K562 (cell line): ENCODE measurements around the gene SERPINE1. TPM values are rescaled to one million over a fixed set of nuclear protein-coding genes. Genes with fewer than 3 reads are reported as not detected.

Experiments used
- ARID1B ChIP-seq: fragments of 450-650 bp; IDR thresholded peaks from 2 replicates; pipeline ENCODE4 v1.6.1; 2016; ENCODE audit warnings: antibody characterized with exemption, mild to moderate bottlenecking, inconsistent platforms
- ARNT ChIP-seq, 2 experiments: fragments of 450-650 bp; IDR thresholded peaks; 2 replicates each; pipeline ENCODE4 v1.6.1; 2016; ENCODE audit warnings: mild to moderate bottlenecking in 1 of 2
- CTCF ChIP-seq, 3 experiments: IDR thresholded peaks in 2 of 3; conservative IDR thresholded peaks in 1 of 3; 2 replicates each; pipeline ENCODE4 v1.5.1; 2011 to 2012; ENCODE audit warnings: low read length in 3 of 3, mild to moderate bottlenecking in 3 of 3, control low read depth in 2 of 3, improper control_type of control experiment in 1 of 3, inconsistent platforms in 1 of 3, low read depth in 1 of 3, mixed read lengths in 1 of 3, moderate library complexity in 1 of 3; ENCODE audit not compliant: insufficient read depth in 2 of 3
- ESRRA ChIP-seq: fragments of 450-650 bp; IDR thresholded peaks from 2 replicates; pipeline ENCODE4 v1.6.1; 2014; ENCODE audit warnings: low read depth, mild to moderate bottlenecking, moderate library complexity, borderline replicate concordance
- ESRRB ChIP-seq: fragments of 250-450 bp; sonication (Bioruptor Pico); IDR thresholded peaks from 2 replicates; pipeline ENCODE4 v1.5.0; 2020; ENCODE audit warnings: mild to moderate bottlenecking, moderate library complexity, borderline replicate concordance
- HDAC2 ChIP-seq: fragments of 450-650 bp; IDR thresholded peaks from 2 replicates; pipeline ENCODE4 v1.6.1; 2016; ENCODE audit warnings: mild to moderate bottlenecking
- HNRNPUL1 ChIP-seq: fragments of 200-400 bp; formaldehyde crosslinking; IDR thresholded peaks from 2 replicates; pipeline ENCODE4 v1.6.1; 2017; ENCODE audit warnings: low read length
- POLR2H ChIP-seq: IDR thresholded peaks from 2 replicates; pipeline ENCODE4 v1.6.1; 2016; ENCODE audit warnings: missing genetic modification characterization, low read depth, mild to moderate bottlenecking, control low read depth, missing compliant biosample characterization, moderate library complexity
- SAFB ChIP-seq: fragments of 200-400 bp; formaldehyde crosslinking; IDR thresholded peaks from 2 replicates; pipeline ENCODE4 v1.6.1; 2017; ENCODE audit warnings: low read depth, low read length, borderline replicate concordance
- SIRT6 ChIP-seq: IDR thresholded peaks from one replicate; pipeline ENCODE4 v1.6.1; 2012; ENCODE audit warnings: low read depth, mild to moderate bottlenecking, control low read depth, inconsistent platforms, low read length, moderate library complexity
- TAF1 ChIP-seq: IDR thresholded peaks from 2 replicates; pipeline ENCODE4 v1.6.1; 2011; ENCODE audit warnings: mild to moderate bottlenecking, low read length, moderate library complexity; ENCODE audit not compliant: insufficient read depth, control insufficient read depth, severe bottlenecking; ENCODE audit errors: extremely low read depth
- TAL1 ChIP-seq: fragments of 450-650 bp; IDR thresholded peaks from 2 replicates; pipeline ENCODE4 v1.6.1; 2016; ENCODE audit warnings: mild to moderate bottlenecking
- THRAP3 ChIP-seq: fragments of 450-650 bp; IDR thresholded peaks from 2 replicates; pipeline ENCODE4 v1.6.1; 2016; ENCODE audit warnings: mild to moderate bottlenecking, inconsistent platforms, borderline replicate concordance
- ZNF133 ChIP-seq: fragments of 250-450 bp; sonication (Bioruptor Pico); IDR thresholded peaks from 2 replicates; pipeline ENCODE4 v1.4.0; 2020; ENCODE audit warnings: mild to moderate bottlenecking
- ZNF23 ChIP-seq: fragments of 250-450 bp; sonication (Bioruptor Pico); IDR thresholded peaks from 2 replicates; pipeline ENCODE4 v1.4.0; 2020; ENCODE audit warnings: mild to moderate bottlenecking
- ZNF263 ChIP-seq: sonication (generic); formaldehyde crosslinking; IDR thresholded peaks from 2 replicates; pipeline ENCODE4 v1.8.0; 2022; ENCODE audit warnings: mild to moderate bottlenecking, missing genetic modification reagents, borderline replicate concordance
- ZNF311 ChIP-seq: fragments of 250-450 bp; sonication (Bioruptor Pico); IDR thresholded peaks from 2 replicates; pipeline ENCODE4 v1.4.0; 2020; ENCODE audit warnings: mild to moderate bottlenecking, moderate library complexity
- ZNF592 ChIP-seq: fragments of 450-650 bp; IDR thresholded peaks from 2 replicates; pipeline ENCODE4 v1.6.1; 2017; ENCODE audit warnings: antibody characterized with exemption, mild to moderate bottlenecking
- ZNF76 ChIP-seq: fragments of 250-450 bp; sonication (Bioruptor Pico); IDR thresholded peaks from 2 replicates; pipeline ENCODE4 v1.4.0; 2020; ENCODE audit warnings: mild to moderate bottlenecking, moderate library complexity, borderline replicate concordance
- ZNF778 ChIP-seq: fragments of 450-650 bp; formaldehyde crosslinking; IDR thresholded peaks from 2 replicates; pipeline ENCODE4 v1.4.0; 2020; ENCODE audit warnings: mild to moderate bottlenecking, moderate library complexity
- ZNF780A ChIP-seq: fragments of 250-450 bp; sonication (Bioruptor Pico); IDR thresholded peaks from 2 replicates; pipeline ENCODE4 v1.5.0; 2021; ENCODE audit warnings: mild to moderate bottlenecking
- polyA plus RNA-seq, 8 experiments: library from polyadenylated mRNA; depleted of rRNA in 4 of 8; stranded (reverse) in 5 of 8; unstranded in 3 of 8; fragments of >200 nt; fragmentation: Nextera tagmentation in 2 of 8; fragmentation: Illumina TruSeq in 1 of 8; extraction: Ambion mirVana in 2 of 8; extraction: Trizol in 1 of 8; gene quantifications; 2 replicates each; pipeline versions ENCODE4 v1.2.1 to v1.2.3, GENCODE V29; 2011 to 2014; ENCODE audit warnings: inconsistent platforms in 1 of 8, missing spikeins in 1 of 8
- total RNA-seq, 7 experiments: library from RNA; depleted of rRNA in 6 of 7; stranded (reverse); fragments of >200 nt in 6 of 7; fragmentation: Illumina TruSeq in 2 of 7; extraction: Trizol in 2 of 7; gene quantifications; 2 replicates each; pipeline versions ENCODE4 v1.2.1 to v1.2.3, GENCODE V29; 2011 to 2021; ENCODE audit warnings: low replicate concordance in 1 of 7
- TF ChIP-seq, protein P1 (sequence below): sonication (generic); formaldehyde crosslinking; IDR thresholded peaks from 2 replicates; pipeline ENCODE4 v1.8.0; 2022; ENCODE audit warnings: mild to moderate bottlenecking, missing genetic modification reagents

SERPINE1 gene
- total and polyA plus RNA-seq, 9 of the 15 experiments (the other 6 are each of a cell fraction or from before 2014, with no cell fraction given): 0.22 to 4.8 (median 0.91) TPM

GRCh38 chr7:101099969-101100781 is 26.7 kb upstream of the SERPINE1 start (continued):
- TF ChIP-seq CTCF (IDR thresholded peaks at IDR 0.05 in 2 of 3, conservative IDR thresholded peaks at IDR 0.05 in 1 of 3; ENCODE audit: insufficient read depth in 2 of 3, low read depth in 1 of 3, low read length in 3 of 3) (0 out of 6 replicates have a peak, but pooled peaks of 2 of the 3 experiments have one; percentile 6 to 12), ZNF76 (CRISPR knock-in tag) (0 out of 2 replicates have a peak, but pooled peaks have one; percentile 46), ARNT (IDR thresholded peaks at IDR 0.05) (peak in 1 of 2 experiments; percentile 85; a peak in 1 of 4 replicates), ZNF311 (CRISPR knock-in tag) (no peak), ZNF592 (peak; percentile 98), HNRNPUL1 (no peak), POLR2H (no peak), THRAP3 (0 out of 2 replicates have a peak, but pooled peaks have one; percentile 27), SAFB (no peak), TAF1 (peak; percentile 47), ZNF778 (no peak), TAL1 (peak; percentile 25; the same call in 1 of the 2 replicates), ZNF23 (CRISPR knock-in tag) (0 out of 2 replicates have a peak, but pooled peaks have one; percentile 6), ESRRB (CRISPR knock-in tag) (no peak), SIRT6 (no peak), ZNF263 (CRISPR knock-in tag) (no peak; the same call in 1 of the 2 replicates), ZNF133 (no peak), ARID1B (peak; percentile 95), ZNF780A (CRISPR knock-in tag) (no peak), ESRRA (peak; percentile 70; the same call in 1 of the 2 replicates), HDAC2 (peak; percentile 91)
- TF ChIP-seq, protein P1, sequence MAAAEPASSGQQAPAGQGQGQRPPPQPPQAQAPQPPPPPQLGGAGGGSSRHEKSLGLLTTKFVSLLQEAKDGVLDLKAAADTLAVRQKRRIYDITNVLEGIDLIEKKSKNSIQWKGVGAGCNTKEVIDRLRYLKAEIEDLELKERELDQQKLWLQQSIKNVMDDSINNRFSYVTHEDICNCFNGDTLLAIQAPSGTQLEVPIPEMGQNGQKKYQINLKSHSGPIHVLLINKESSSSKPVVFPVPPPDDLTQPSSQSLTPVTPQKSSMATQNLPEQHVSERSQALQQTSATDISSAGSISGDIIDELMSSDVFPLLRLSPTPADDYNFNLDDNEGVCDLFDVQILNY: no peak
